Hepatocyte (in vitro differentiated cells): ENCODE data around the gene PLXND1. TPM values are rescaled to one million over a fixed set of nuclear protein-coding genes. Genes with fewer than 3 reads are reported as not detected.

Experiments
- DNase-seq: peaks from one replicate; pipeline ENCODE4 v3.0.0-alpha.2; 2016; ENCODE audit warnings: low spot score
- H2AFZ ChIP-seq: fragments of 200-600 bp; sonication (generic); 2 replicates; pipeline ENCODE4 v1.6.0; 2016; ENCODE audit warnings: antibody characterized with exemption, mild to moderate bottlenecking
- H3K27ac ChIP-seq: fragments of 200-600 bp; sonication (generic); 2 replicates; pipeline ENCODE4 v1.5.1; 2016; ENCODE audit warnings: mild to moderate bottlenecking
- H3K27me3 ChIP-seq: fragments of 200-600 bp; sonication (generic); 2 replicates; pipeline ENCODE4 v1.6.1; 2016
- H3K36me3 ChIP-seq: fragments of 200-600 bp; sonication (generic); replicated peaks from 2 replicates; pipeline ENCODE4 v1.5.1; 2016; ENCODE audit warnings: low read depth; ENCODE audit not compliant: insufficient read depth
- H3K4me1 ChIP-seq: fragments of 200-600 bp; sonication (generic); 2 replicates; pipeline ENCODE4 v1.5.1; 2016; ENCODE audit warnings: mild to moderate bottlenecking, moderate library complexity; ENCODE audit not compliant: insufficient read depth
- H3K4me2 ChIP-seq: fragments of 200-600 bp; sonication (generic); 2 replicates; pipeline ENCODE4 v1.6.0; 2016
- H3K4me3 ChIP-seq: fragments of 200-600 bp; sonication (generic); 2 replicates; pipeline ENCODE4 v1.5.1; 2016; ENCODE audit warnings: mild to moderate bottlenecking
- H3K79me2 ChIP-seq: fragments of 200-600 bp; sonication (generic); 2 replicates; pipeline ENCODE4 v1.6.0; 2017; ENCODE audit warnings: mild to moderate bottlenecking
- H3K9me2 ChIP-seq: fragments of 200-600 bp; sonication (generic); replicated peaks from 2 replicates; pipeline ENCODE4 v1.6.0; 2017; ENCODE audit warnings: mild to moderate bottlenecking; ENCODE audit not compliant: insufficient read depth
- H3K9me3 ChIP-seq: fragments of 200-600 bp; sonication (generic); 2 replicates; pipeline ENCODE4 v1.5.1; 2016; ENCODE audit warnings: low read depth, mild to moderate bottlenecking
- H4K20me1 ChIP-seq: fragments of 200-600 bp; sonication (generic); 2 replicates; pipeline ENCODE4 v1.6.0; 2016; ENCODE audit warnings: mild to moderate bottlenecking; ENCODE audit not compliant: insufficient read depth, poor library complexity, severe bottlenecking
- EZH2 ChIP-seq: fragments of 200-600 bp; sonication (generic); IDR thresholded peaks from 2 replicates; pipeline ENCODE4 v1.6.1; 2016; ENCODE audit warnings: antibody characterized with exemption, mild to moderate bottlenecking, borderline replicate concordance
- EZH2phosphoT487 ChIP-seq: fragments of 200-600 bp; sonication (generic); IDR thresholded peaks from one replicate; pipeline ENCODE4 v1.6.1; 2018; ENCODE audit warnings: antibody characterized with exemption, mild to moderate bottlenecking, low read depth, moderate library complexity; ENCODE audit not compliant: unreplicated experiment, severe bottlenecking
- whole genome bisulfite sequencing: methylation state at CpG from one replicate; pipeline ENCODE4 v1.1.6; 2016; ENCODE audit warnings: low lambda C conversion rate; ENCODE audit errors: missing lambda C conversion rate; 5-methylcytosine and 5-hydroxymethylcytosine counted together
- polyA plus RNA-seq: library from polyadenylated mRNA; unstranded; fragments of >200 nt; fragmentation: Nextera tagmentation; extraction: Ambion mirVana; gene quantifications from 2 replicates; pipeline ENCODE4 v1.2.1, GENCODE V29; 2016
- total RNA-seq: library from RNA; depleted of rRNA; stranded (reverse); fragments of >200 nt; gene quantifications from 2 replicates; pipeline ENCODE4 v1.2.3, GENCODE V29; 2014
- TF ChIP-seq, protein P1 (sequence below): fragments of 200-600 bp; sonication (generic); IDR thresholded peaks from 2 replicates; pipeline ENCODE4 v1.5.1; 2016; ENCODE audit warnings: antibody characterized with exemption, mild to moderate bottlenecking; ENCODE audit not compliant: poor library complexity

PLXND1 gene
- total and polyA plus RNA-seq, 2 experiments from 2014 or later: 36.3 to 45.3 TPM

GRCh38 chr3:129524081-129524480 lies 82.4 kb downstream of the PLXND1 start:
- H3K27ac ChIP-seq: no peak overlapping the region
- WGBS: 92% methylated on average over 4 of the region's 4 CpGs
- TF ChIP-seq EZH2phosphoT487: no peak
- TF ChIP-seq, protein P1, sequence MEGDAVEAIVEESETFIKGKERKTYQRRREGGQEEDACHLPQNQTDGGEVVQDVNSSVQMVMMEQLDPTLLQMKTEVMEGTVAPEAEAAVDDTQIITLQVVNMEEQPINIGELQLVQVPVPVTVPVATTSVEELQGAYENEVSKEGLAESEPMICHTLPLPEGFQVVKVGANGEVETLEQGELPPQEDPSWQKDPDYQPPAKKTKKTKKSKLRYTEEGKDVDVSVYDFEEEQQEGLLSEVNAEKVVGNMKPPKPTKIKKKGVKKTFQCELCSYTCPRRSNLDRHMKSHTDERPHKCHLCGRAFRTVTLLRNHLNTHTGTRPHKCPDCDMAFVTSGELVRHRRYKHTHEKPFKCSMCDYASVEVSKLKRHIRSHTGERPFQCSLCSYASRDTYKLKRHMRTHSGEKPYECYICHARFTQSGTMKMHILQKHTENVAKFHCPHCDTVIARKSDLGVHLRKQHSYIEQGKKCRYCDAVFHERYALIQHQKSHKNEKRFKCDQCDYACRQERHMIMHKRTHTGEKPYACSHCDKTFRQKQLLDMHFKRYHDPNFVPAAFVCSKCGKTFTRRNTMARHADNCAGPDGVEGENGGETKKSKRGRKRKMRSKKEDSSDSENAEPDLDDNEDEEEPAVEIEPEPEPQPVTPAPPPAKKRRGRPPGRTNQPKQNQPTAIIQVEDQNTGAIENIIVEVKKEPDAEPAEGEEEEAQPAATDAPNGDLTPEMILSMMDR: no peak
- no peak for TF ChIP-seq EZH2

GRCh38 chr3:129522953-129523352 lies 83.5 kb downstream of the PLXND1 start:
- H3K4me1 ChIP-seq: no peaks in the 10 kb centered on the region
- no peak overlapping the region for H2AFZ ChIP-seq
- no peaks in the 10 kb centered on the region for H3K9me2 ChIP-seq
- no peaks in the 10 kb centered on the region for H3K79me2 ChIP-seq
- WGBS: 96% methylated on average over 5 of the region's 5 CpGs
- no peaks in the 10 kb centered on the region for H3K27me3 ChIP-seq
- no peaks in the 10 kb centered on the region for H3K9me3 ChIP-seq
- DNase-seq: no peak
- TF ChIP-seq, protein P1: no peak
- no peak for TF ChIP-seq EZH2
- TF ChIP-seq EZH2phosphoT487: no peak
- no peak overlapping the region for H3K4me3 ChIP-seq
- H4K20me1 ChIP-seq: no peaks in the 10 kb centered on the region
- H3K36me3 ChIP-seq: no peaks in the 10 kb centered on the region
- no peak overlapping the region for H3K27ac ChIP-seq
- no peak overlapping the region for H3K4me2 ChIP-seq

More at GRCh38 chr3:129524081-129524480, 82.4 kb downstream of the PLXND1 start:
- Histone ChIP-seq H3K9me3 (no peaks in the 10 kb centered on the region), H3K4me2 (no peak overlapping the region), H2AFZ (no peak overlapping the region), H3K9me2 (no peaks in the 10 kb centered on the region), H3K79me2 (no peaks in the 10 kb centered on the region), H3K36me3 (no peaks in the 10 kb centered on the region), H3K4me3 (no peak overlapping the region), H3K27me3 (no peaks in the 10 kb centered on the region), H3K4me1 (no peaks in the 10 kb centered on the region), H4K20me1 (no peaks in the 10 kb centered on the region)
- DNase-seq: no peak

GRCh38 chr3:129521611-129522010 lies 84.9 kb downstream of the PLXND1 start:
- DNase-seq: no peak

More at GRCh38 chr3:129521611-129522010, 84.9 kb downstream of the PLXND1 start:
- Histone ChIP-seq H3K4me1 (no peaks in the 10 kb centered on the region), H3K4me2 (no peak overlapping the region), H3K4me3 (no peak overlapping the region), H3K36me3 (no peaks in the 10 kb centered on the region), H3K27ac (no peak overlapping the region), H3K79me2 (no peaks in the 10 kb centered on the region), H2AFZ (no peak overlapping the region), H4K20me1 (no peaks in the 10 kb centered on the region), H3K9me3 (no peaks in the 10 kb centered on the region), H3K27me3 (no peaks in the 10 kb centered on the region), H3K9me2 (no peaks in the 10 kb centered on the region)
- TF ChIP-seq EZH2phosphoT487: no peak
- no peak for TF ChIP-seq EZH2
- TF ChIP-seq, protein P1: no peak
- WGBS: 77% methylated on average over 8 of the region's 8 CpGs
